ENCODE measurements around the gene MACO1.

The MACO1 gene

DNA sequence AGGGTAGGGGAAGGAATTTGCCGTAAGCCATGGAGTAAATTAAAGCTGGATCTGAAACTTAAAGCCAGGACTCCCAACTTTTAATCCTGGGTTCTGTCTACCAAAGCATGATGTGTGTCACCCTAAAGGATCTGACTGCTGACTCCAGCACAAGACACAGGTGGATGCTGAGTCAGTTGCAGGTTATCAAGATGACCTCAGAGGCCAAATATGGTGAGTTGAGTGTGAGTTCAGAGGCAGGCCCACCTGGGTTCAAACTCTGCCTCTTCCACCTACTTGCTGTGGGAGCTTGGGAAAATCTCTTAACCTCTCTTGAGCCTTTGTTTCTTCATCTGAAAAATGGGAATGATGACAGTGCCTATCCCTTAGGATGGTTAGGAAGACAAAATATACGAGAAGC lies 96.1 kb downstream of the MACO1 start:
- no peak for DNase-seq

DNA sequence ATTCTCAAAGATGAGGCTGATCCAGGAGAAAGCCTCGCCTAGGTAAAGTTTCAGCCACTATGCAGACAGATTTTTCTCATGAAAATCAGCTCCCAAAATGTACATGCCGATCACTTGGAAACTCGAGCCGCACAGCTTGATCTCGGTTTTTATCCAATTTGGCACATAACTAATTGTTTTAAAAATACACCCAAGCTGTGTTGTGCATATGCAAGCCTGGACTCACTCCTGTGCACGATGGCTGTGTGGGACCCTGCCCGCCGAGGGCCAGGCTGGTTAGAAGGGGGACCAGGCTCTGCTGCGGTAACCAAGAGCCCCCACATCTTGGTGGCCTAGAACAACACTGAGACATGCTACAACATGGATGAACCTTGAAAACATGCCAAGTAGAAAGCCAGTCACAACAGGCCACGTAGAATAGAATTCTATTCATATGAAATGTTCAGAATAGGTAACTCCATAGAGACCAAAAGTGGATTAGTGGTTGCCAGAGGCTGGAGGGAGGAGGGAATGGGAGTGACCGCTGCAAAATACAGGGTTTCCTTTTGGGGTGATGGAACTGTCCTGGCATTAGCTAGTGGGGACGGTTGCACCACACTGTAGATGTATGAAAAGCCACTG lies 96.6 kb downstream of the MACO1 start:
- no peak for DNase-seq

DNA sequence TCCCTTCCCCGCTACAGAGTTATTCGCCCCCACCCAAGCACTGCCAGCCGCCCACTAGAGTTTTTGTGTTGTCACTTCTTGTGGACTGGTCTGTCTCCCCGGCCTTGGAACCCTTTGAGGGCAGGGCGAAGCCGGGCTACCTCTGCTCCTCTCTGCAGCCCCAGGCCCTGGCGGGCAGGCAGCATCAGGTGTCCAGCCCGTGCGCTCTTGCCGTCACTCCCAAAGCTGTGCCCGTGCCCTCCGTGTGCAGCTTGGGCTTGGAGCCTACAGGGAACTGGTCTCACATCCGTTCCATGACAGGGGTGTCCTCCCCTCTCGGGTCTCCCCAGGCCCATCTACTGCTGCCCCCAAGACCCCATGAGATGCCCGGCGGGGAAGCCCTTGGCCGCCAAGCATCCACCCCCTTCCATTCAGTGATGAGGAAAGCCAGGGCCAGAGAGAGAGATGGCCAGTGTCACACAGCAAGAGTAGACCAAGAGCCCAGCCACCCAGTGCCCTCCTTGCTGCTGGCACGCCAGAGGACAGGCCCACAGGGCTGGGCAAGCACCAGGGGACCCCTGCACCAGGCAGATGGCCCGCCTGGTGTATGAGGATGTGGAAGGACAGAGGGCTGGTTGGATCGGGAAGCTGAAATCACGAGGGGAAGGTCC lies 97.4 kb downstream of the MACO1 start:
- DNase-seq, result no peak

DNA sequence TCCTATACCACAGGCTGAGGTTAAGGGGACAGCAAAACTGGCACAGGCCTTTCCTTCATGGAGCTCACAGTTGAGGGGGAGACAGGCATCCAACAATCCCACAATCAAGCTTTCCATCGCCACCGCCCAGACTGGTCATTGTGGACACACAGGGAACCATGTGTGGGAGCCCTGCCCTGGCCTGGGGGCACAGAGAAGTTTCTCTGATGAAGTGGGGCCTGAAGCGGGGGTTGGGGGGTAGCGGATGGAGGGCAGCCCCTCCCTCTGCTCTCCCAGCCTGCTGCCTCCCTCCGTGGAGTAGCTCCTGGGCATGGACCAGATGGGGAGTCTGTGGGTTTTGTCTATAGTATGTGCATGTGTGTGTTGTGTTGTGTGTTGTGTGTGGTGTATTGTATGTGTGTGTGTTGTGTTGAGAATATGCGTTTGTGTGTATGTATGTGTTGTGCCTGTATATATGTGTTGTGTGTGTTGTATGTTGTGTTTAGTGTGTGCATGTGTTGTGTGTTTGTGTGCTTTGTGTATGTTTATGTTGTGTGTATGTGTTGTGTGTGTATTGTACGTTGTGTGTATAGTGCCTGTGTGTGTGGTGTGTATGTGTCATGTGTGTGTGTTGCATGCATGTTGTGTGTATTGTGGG lies 98.3 kb downstream of the MACO1 start:
- no peak for DNase-seq

DNA sequence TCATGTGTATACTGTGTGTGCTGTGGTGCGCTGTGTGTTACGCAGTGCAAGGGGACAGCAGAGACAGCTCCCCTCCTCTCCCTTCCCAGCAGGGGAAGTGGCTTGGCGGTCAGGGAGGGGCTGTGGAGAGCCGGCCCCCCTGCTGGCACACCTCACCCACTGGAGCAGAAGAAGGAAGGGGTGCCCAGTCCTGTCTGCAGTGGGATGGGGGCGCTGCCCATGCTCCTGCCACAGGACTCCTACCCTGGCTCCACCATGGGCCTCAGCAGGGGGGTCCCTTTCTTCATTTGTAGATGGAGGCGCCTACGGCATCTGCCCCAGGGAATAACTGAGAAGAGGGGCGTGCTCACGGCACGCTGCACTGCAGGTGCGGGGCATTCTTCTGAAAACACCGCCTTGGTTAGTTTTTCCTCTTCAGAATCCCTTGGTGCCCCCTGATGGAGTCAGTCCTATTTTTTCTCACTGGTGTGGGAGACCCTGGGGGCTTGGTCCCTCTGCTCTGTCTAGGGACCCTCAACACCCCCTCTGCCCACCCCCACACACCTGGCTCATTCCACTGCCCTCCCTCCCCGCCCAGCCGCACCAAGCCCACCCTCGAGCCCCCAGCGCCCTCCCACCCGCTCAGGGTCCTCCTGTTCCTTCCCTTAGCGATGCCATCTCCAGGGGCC lies 99.0 kb downstream of the MACO1 start:
- no peak for DNase-seq

DNA sequence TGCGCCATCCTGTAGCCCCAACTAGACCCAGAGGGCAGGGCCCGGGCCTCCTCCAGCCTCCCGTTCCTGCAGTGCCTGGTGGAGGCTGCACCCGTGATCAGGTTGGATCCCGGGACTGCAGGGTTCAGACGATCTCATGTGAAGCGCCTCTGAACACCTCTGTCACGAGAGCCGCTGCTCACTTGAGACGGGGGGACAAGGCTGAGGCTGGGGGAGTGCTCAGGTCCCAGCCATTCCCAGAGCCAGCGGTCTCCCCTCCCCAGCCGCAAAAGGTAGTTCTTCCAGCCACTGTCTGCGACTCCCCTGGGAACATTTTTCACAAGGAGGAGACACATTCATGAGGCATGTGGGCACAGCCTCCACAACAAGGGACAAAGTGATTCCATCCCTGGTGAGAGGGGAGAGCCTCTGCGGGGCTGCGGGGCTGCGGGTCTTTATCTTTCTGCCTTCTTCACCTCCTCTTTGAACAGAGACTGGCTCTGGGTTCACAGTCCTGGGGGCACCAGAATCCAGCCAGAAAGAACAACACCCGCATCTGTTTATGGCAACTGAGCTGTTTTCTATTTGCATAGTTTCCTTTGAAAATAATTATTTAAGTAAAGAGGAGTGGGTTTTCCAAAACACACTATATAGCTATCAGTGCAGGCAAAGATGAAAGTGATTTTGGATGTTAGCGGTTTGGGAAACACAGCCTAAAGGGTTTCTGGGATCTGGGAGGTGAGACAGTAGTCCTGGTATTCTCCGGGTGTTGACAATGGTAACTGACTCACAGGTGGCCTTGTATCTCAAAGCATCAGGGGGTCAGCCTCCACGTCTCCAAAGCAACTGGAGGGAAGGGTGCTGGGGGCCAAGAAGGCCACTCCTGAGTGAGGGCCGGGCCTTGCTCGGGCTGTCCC lies 99.7 kb downstream of the MACO1 start:
- no peak for DNase-seq

DNA sequence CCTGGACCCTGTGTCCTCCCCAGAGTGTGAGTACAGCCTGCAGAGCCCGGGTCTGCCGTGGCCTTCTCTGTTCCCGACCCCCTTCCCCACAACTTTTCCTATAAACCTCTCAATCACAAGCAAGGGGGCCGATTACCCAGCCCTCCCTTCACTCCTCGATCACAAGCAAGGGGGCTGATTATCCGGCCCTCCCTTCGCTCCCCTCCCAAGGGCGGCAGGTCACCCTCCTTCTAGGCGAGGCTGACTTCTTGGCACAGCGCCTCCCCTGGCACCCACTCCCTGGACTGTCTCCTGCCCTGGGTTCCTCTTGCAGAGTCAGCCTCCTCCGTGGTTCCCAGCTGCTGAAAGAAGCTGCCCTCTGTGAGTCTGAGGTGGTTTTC lies 100.4 kb downstream of the MACO1 start:
- DNase-seq, result no peak

DNA sequence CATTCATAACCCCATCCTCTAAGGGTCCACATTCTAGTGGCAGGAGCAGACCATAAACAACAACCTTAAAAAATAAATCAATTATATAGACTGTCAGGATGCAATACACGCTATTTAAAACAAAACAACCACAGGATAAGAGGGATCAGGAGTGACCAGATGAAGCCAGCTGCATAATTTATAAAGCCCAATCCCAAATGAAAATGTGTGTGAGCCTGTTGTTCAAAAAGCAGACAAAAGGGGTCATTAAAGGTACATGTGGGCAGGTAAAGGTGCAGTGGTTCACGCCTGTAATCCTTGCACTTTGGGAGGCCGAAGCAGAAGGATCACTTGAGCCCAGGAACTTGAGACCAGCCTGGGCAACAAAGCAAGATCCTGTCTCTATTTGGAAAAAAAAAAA lies 102.3 kb downstream of the MACO1 start:
- no peak for DNase-seq

DNA sequence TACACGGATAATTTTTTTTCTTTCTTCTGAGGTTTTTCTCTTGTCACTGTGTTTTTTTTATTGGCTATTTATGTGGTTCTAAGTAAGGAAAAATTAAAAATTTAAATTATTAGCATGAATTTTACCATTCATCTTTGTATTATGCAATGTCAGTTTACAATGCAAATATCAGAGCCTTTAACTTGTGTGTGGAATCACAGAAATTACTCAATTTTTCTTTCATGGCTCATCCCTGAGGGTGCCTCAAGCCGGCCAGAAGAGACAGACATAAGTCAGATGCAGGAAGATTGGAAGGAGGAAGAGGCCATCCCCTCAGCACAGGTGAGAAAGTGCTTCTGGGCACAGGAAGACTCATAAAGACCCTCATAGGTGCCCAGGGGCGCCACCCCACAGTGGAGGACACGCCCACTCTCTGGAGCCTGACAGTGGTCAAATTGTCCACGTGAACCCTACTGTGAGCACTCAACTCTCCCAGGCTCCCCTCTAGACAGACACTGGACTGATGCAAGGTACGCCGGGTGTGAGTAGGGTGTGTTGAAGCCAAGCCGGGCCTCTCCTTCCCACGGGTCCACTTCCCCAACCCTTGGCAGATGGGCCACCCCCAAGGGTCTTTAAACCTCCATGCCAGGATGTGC lies 103.2 kb downstream of the MACO1 start:
- no peak for DNase-seq

DNA sequence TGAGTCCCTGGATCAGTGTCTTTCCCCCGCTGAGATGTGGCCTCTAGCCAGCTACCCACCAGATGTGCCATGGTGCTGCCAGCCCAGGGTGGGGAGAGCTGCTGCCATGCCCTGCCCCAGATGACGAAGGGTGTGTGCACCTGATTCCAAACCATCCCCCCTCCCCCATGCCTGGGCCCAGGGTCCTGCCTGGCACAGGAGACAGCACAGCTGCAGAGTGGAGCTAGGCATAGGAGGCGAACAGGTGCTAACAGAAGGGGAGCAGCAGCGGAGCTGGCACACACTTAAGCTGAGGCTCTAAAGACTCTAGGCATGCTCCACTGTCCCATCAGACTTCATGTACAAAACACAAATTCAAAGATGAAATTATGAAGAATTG lies 103.7 kb downstream of the MACO1 start:
- DNase-seq, result no peak

DNA sequence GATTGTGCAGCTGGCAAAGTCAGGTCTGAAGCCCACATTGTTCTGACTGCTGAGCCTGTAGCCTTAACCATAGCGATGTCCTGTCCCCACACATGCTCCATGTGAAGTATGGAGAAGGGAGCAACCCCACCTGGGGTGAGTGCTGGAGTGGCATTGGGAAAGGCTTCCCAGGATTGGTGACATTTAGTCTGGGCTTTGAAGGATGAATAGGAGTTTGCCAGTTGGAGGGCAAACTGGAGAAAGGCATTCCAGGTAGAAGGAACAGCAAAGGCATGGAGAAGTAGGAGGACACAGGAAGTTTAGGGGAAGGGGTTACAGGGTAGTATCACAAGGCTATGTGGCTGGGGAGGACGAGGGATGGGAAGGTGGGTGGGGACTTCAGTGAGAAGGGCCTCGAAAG lies 105.4 kb downstream of the MACO1 start:
- DNase-seq, result no peak

DNA sequence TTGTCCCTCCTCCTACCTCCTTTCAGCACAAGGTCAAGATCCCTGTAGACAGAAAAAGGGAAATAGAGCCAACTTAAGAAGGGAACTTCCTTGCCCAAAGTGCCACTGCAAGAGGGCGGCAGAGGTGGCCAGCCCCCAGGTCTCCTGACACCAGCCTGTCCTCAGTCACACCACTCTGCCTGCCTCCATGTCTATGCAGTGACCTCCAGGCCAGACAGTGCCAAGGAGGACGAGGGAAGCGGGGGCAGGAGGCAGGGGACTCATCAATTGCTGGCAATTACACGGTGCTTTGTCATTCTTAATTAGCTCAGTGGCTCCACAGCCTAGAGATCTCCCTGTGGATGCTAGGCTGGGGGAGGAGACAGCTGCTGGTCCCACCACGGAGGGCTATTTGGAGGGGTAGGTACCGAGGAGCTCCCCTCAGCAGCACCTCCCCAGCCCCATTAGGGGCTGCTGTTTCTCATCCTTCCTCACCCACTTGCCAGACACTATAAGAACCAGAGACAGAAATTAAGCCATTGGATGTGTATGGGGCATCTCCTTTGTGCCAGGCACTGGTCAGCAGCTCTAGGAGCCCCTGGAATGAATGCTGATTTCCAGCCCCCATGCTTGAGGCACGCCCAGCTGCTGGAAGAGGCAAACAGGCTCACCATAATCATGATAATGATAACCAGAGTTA lies 106.6 kb downstream of the MACO1 start:
- DNase-seq, result no peak

DNA sequence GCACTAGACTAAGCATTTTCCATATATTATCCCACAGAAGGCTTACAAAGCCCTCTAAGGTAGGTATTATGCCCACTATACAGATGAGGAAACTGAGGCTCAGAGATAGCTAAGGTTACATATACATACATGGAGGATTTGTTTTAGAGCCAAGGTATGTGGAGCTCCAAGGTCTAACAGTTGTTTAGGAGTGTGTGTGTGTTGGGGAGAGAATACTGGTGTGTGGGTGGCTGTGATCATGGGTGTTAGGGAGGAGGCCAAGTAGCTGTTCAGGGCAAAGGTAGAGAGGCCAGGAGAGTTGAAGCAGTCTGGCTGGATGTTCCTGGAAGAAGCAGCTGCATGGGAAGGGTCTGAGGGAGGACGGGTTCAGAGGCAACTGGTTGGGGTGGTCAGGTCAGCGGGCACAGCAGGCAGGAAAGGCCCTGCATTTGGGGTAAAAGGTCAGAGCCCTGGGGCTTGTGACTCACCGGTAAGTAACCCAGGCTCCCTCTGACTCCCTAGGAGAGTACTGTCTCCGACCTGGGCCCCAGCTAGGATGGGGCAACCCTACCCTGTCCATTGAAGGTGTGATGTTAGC lies 107.6 kb downstream of the MACO1 start:
- no peak for DNase-seq

DNA sequence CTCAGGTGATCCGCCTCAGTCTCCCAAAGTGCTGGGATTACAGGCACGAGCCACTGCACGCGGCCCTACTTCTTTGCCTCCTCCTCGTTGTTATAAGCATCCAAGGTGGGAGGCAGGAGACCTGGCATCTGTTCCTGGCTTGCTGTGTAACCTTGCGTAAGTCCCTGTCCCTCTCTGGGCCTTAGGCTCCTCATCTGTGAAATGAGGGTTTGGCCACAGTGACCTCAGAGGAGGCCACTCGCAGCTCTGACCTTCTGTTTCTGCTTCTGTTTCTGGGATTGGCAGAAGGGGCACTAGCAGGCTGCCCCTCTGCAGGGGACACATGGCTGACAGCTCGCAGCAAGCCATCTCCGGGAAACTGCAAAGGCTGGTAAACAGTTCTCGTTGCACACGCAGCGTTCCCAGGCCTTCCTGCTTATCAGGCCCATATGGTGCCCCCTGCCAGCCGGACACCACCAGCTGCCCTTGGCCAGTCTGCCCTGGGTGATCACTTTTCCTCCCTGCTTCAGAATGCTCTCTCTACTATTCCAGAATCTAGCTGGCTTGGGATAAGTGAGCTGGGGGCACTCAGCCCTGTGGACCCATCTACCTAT lies 110.1 kb downstream of the MACO1 start:
- DNase-seq, result no peak

DNA sequence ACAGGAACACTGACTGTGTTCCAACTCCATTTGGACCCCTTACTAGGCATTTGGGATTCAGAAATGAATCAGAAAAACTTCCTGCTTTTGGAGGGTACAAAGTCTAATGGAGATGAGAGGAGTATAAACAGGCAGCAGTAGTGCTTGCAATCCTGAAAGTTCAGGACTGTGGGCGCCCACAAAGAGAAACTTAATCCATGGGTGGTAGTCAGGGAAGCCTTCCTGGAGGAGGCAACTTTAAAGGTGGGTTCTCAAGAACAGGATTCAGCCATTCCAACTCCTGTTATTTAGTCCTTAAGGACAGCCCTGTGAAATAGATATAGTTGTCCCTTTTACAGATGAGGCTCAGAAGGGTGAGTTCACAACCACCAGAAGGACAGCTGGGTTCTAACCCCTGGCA lies 110.7 kb downstream of the MACO1 start:
- no peak for DNase-seq

DNA sequence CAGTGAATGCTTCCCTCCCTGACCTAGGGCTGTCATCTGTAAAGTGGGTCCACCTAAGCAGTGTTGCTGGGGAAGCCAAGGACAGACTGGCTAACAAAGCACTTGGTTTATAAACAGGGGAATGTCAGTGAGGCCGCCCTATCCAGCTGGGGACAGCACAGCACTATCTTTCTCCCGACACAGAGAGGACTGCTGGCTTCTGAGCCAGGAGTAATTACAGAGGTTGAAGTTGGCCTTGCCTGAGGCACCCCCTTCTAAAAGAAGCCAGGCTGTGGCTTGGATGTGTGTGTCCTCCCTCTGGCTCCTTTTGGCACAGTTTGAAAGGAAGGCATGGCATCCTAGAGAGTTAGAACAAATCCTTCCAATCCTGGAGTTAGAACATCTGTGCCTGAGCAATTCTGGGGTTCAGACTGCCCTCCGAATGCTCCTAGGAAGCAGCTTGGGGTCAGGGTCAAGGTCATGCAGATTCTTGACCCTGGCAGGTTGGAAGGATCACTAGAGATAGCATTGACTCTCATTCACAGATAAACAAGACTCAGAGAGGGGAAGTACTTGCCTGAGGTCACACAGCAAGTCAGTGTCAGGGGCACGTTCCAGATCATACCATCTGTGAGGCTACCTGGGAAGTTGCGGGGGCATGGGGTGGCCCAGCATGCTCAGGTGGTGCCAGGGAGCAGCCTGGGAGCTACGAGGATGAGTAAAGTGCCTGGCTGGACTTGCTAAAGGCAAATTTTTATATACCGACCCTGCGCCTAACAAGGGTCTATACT lies 111.4 kb downstream of the MACO1 start:
- no peak for DNase-seq

DNA sequence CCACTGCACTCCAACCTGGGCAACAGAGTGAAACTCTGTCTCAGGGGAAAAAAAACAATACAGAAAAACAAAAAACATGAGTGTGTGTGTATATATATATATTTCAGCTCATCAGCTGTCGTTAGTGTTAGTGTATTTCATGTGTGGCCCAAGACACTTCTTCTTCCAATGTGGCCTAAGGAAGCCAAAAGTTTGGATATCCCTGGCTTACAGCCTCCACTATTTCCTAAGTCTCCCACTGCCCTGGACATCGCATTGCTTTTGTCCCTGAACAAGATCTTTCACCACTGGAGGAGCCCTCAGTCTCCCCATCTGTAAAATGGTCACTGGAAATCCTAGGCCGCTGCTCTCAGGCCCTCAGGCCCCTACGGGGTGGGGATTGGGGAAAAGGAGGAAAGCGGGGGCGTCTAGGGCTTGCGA lies 112.3 kb downstream of the MACO1 start:
- DNase-seq, result no peak

DNA sequence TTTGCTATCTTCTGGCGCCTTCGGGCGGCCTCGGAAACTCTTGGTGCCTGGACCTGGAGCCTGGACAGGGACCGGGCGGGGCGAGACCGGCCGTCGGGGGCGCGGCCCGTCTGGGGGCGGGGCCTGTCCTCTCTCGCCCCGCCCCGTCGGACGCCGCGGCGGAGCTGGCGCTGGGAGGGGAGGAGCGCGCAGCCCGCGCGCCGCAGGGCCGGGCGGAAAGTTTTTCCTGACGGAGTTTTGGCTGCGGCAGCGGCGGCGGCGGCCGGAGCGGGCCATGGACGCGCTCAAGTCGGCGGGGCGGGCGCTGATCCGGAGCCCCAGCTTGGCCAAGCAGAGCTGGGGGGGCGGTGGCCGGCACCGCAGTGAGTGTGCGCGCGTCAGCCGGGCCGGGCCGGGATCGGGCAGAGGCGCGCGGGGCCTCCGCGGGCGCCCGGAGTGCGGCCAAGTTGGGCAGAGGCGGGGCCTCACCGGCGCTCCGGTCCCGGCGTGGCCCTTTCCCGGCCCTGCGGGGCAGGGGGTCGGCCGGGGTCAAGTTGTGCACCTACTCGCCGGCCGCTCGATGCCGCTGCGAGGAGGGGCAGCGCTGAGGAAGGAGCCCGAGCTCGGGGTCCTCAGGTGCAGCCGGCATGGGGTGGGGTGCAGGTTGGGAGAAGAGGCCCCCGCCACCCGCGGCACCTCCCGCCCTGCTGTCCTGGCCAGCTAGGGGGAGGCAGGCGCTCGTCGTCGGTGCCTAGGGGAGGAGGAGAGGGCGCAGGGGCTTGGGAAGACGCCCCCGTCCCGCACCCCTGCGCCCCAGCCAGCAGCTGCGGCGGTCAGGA lies 112.9 kb downstream of the MACO1 start, which contains the start of gene LDLRAP1:
Gene LDLRAP1, plus strand, starts transcription at position 182 of the 818 bp plus-strand sequence. Its CDS starts 93 bp downstream, at position 275.
- peak in 1 of 2 experiments; percentile 26 for DNase-seq

DNA sequence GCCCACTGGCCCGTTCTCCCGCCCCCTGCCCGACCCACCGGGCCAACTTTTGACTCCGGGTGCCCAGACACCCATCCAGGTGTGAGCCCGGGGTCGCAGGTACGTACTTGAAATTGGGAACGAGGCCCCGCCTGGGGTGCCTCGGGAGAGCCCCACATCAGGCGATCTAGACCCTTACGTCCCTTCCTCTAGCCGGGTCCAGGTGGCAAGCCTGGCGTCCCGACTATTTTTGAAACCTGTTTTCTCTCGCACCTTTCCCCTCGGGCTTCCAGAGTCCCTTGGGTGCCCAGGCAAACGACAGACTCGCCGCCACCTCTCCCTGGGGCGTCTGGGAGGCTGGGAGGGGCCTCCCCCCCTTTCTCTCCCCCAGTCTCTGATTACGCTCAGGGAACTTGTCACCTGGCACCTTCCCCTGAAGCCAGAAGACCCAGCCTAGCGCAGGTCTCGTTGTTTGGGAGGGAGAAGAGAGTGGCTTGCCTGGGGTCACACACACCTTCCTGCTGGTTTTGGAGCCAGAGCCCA lies 113.6 kb downstream of the MACO1 start:
- DNase-seq, result no peak

All from activated CD4-positive, alpha-beta T cell treated with anti-CD3 and anti-CD28 coated beads, Interleukin-2, amount 50 U/mL, for 4 hours (primary cell).